Duodenal mucosa (tissue), 2 donors: ENCODE results near the gene GZMH.
"Not testable (repeated sequence)": the region's sequence is repeated elsewhere in the genome, so short reads cannot be mapped to it uniquely, and the experiment has no call there.

Experiments
- H3K27ac ChIP-seq: one replicate; pipeline ENCODE4 v1.7.0; 2013; ENCODE audit warnings: low read depth, low read length
- H3K27me3 ChIP-seq, 2 donors: one replicate each; pipeline ENCODE4 v1.7.0; 2013; ENCODE audit warnings: low read length in 2 of 2, control low read depth in 1 of 2; ENCODE audit not compliant: insufficient read depth in 2 of 2, control insufficient read depth in 1 of 2
- H3K36me3 ChIP-seq, 2 donors: one replicate each; pipeline ENCODE4 v1.7.0; 2013; ENCODE audit warnings: low read length in 2 of 2, control low read depth in 1 of 2; ENCODE audit not compliant: insufficient read depth in 2 of 2, control insufficient read depth in 1 of 2
- H3K4me1 ChIP-seq, 2 donors: one replicate each; pipeline ENCODE4 v1.7.0; 2013; ENCODE audit warnings: low read length in 2 of 2, control low read depth in 1 of 2; ENCODE audit not compliant: insufficient read depth in 2 of 2, control insufficient read depth in 1 of 2
- H3K4me3 ChIP-seq, 2 donors: one replicate each; pipeline ENCODE4 v1.7.0; 2013; ENCODE audit warnings: low read length in 2 of 2, low read depth in 1 of 2
- H3K9ac ChIP-seq, 2 donors: one replicate each; pipeline ENCODE4 v1.7.0; 2013; ENCODE audit warnings: low read length in 2 of 2, low read depth in 1 of 2
- H3K9me3 ChIP-seq, 2 donors: one replicate each; pipeline ENCODE4 v1.7.0; 2013; ENCODE audit warnings: low read length in 2 of 2, control low read depth in 1 of 2; ENCODE audit not compliant: control insufficient read depth in 1 of 2

GZMH gene, protein sequence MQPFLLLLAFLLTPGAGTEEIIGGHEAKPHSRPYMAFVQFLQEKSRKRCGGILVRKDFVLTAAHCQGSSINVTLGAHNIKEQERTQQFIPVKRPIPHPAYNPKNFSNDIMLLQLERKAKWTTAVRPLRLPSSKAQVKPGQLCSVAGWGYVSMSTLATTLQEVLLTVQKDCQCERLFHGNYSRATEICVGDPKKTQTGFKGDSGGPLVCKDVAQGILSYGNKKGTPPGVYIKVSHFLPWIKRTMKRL

DNA sequence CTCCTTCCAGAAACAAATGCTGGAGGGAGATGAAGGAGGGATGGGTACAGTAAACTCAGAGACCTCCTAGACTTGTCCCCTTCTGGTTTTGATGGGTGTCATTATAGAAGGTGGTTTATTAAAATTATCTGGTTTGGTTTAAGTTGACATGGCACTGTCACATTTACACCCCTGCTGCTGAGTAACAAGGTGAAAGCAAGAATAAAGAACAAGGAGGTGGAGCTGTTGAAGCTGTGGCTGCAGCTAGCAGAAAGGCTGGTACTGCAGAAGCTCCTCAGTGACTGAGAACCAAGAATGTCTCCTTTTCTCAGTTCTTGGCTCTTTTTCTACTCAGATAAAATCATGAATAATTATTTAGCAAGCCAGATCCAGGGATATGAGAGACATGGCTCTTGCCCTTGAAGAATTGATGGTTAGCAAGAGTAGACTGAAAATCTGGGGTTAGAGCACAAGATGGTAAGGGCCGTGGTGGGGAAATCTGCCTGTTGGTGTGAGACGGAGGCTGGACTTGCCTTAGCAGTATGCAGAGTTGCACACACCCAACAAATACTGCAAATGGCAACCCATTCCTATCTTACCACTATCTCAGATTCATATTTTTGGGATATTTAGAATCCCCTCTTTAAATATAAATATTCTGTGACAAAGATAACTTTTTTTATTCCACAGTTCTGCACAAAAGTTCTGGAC is at the start of gene GZMH:
Gene GZMH (minus strand): TSS at position 31 of the 690 bp plus-strand sequence. CDS start 72 bp downstream, outside the sequence.
- H3K36me3 ChIP-seq = no peaks in the 10 kb centered on the region
- no peak within 1 kb of the TSS for H3K4me3 ChIP-seq
- H3K27ac ChIP-seq = no peak within 1 kb of the TSS
- peaks cover 5 to 15% of the 10 kb centered on the region in 2 donors for H3K4me1 ChIP-seq
- H3K9ac ChIP-seq = no peak within 1 kb of the TSS
- H3K9me3 ChIP-seq = no peaks in the 10 kb centered on the region
- H3K27me3 ChIP-seq = no peaks in the 10 kb centered on the region

DNA sequence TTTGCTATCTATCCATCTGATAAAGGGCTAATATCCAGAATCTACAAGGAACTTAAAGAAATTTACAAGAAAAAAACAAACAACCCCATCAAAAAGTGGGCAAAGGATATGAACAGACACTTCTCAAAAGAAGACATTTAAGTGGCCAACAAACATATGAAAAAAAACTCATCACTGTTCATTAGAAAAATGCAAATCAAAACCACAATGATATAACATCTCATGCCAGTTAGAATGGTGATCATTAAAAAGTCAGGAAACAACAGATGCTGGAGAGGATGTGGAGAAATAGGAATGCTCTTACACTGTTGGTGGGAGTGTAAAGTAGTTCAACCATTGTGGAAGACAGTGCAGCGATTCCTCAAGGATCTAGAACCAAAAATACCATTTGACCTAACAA is 38.9 kb upstream of the GZMH start:
- not testable (repeated sequence) for H3K4me3 ChIP-seq, H3K9me3 ChIP-seq, H3K9ac ChIP-seq, H3K36me3 ChIP-seq, H3K4me1 ChIP-seq, H3K27me3 ChIP-seq, H3K27ac ChIP-seq

DNA sequence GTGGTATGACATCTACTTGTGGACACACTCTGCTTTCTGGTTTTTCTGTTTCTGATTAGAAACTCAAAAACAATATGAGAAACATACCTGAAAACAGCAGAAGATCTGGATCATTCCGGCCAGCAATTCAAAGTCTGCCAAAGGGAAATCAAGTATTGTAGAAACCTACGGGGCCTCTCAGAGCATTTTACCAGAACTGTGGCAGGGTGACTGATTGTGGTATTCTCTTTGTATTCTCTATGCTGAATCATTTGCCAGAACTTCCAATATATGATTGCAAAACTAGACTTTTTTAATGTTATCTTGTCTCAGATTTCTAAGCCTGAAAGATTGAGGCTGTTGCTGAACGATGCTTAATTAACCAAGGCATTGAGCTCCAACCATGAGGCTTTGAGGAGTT is 30.4 kb upstream of the GZMH start:
- H3K9me3 ChIP-seq = no peaks in the 10 kb centered on the region
- H3K9ac ChIP-seq = no peak overlapping the region
- no peak overlapping the region for H3K27ac ChIP-seq
- H3K4me1 ChIP-seq = no peaks in the 10 kb centered on the region
- no peak overlapping the region for H3K4me3 ChIP-seq
- H3K27me3 ChIP-seq = no peaks in the 10 kb centered on the region
- H3K36me3 ChIP-seq = no peaks in the 10 kb centered on the region

DNA sequence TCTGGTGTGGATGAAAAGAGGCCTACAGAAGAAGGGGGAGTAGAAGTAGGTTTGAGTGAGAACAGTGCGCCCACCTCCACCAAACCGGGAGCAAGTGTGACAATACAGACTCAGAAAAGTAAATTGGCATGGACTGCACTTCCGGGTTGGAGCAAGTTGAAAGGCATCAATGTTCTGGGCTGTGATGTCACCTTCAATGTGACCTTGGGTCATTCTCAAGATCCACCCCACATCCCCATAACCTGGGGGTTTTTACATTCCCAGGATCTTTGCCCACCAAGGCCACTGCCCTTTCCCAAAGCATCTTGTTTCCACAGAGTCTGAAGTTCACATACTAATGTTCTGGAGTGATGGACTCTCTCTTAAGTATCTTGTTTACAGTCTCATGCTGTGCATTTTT is 29.8 kb upstream of the GZMH start:
- Histone ChIP-seq H3K36me3 (no peaks in the 10 kb centered on the region), H3K4me1 (no peaks in the 10 kb centered on the region), H3K9me3 (no peaks in the 10 kb centered on the region), H3K27me3 (no peaks in the 10 kb centered on the region), H3K27ac (no peak overlapping the region), H3K9ac (no peak overlapping the region), H3K4me3 (no peak overlapping the region)

DNA sequence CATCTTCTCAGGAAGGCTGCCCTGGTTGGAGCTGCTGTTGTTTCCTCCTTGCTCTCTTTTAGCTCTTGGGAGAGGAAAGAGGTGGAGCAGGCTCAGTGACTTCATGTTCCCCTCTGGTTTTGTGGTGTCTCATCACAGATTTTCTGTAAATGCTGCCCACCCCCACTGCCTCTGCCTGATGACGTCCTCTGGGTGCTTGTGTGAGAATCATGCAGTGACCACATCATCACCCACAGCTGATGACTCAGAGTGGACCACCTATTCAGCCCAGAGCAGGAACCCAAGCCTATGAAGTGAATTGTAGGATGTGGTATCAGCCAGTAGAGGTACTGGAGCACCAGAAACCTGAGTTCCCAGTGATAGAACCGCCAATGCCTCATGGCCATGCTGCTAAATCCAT is 24.7 kb upstream of the GZMH start, which contains the start of gene GZMB:
Gene GZMB (minus strand): TSS at position 33 of the 400 bp plus-strand sequence. CDS start 30 bp downstream, at position 3.
- Histone ChIP-seq H3K36me3 (no peaks in the 10 kb centered on the region), H3K27me3 (no peaks in the 10 kb centered on the region), H3K9me3 (no peaks in the 10 kb centered on the region), H3K4me1 (peaks cover 0 to 6% of the 10 kb centered on the region in 2 donors), H3K9ac (no peak within 1 kb of the TSS), H3K4me3 (no peak within 1 kb of the TSS), H3K27ac (no peak within 1 kb of the TSS)

DNA sequence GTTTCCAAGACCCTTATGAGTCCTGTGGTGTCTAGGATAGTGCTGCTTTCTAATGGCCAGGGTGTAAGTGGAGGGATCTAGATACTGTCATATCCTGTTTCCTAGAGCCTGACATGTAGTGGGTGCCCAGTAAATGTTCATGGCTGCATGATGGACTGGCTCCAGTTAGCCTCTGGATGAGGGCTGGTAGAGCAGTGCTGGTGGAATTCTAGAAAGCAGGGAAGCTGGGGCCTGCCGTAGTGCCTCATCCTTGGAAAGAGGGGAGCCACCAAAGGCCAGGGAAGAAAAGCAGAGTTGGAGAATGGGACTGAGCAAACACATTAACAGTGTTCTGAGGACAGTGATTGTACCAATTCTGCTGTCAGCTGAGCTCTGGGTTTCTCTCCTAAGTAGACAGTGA is 23.9 kb upstream of the GZMH start:
- Histone ChIP-seq H3K27ac (no peak overlapping the region), H3K9ac (no peak overlapping the region), H3K4me1 (peaks cover 0 to 6% of the 10 kb centered on the region in 2 donors), H3K36me3 (no peaks in the 10 kb centered on the region), H3K9me3 (no peaks in the 10 kb centered on the region), H3K4me3 (no peak overlapping the region), H3K27me3 (no peaks in the 10 kb centered on the region)

DNA sequence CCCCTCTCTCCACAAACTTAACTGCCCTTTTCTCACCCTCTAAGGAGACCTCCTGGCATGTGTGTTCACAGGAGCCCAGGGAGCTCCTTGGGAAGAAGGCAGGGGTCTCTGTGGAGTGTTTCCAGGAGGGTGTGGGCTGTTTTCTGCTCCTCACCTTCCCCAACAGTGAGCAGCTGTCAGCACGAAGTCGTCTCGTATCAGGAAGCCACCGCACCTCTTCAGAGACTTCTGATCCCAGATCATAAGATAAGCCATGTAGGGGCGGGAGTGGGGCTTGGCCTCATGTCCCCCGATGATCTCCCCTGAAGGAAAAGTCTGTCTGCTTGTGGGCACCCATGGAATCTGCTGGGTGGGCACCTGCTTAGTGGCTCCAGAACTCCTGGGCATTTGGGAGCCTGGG is 23.3 kb upstream of the GZMH start:
- no peak overlapping the region for H3K27ac ChIP-seq
- H3K4me3 ChIP-seq = no peak overlapping the region
- no peaks in the 10 kb centered on the region for H3K27me3 ChIP-seq
- no peak overlapping the region for H3K9ac ChIP-seq
- peaks cover 0 to 6% of the 10 kb centered on the region in 2 donors for H3K4me1 ChIP-seq
- H3K36me3 ChIP-seq = no peaks in the 10 kb centered on the region
- no peaks in the 10 kb centered on the region for H3K9me3 ChIP-seq

DNA sequence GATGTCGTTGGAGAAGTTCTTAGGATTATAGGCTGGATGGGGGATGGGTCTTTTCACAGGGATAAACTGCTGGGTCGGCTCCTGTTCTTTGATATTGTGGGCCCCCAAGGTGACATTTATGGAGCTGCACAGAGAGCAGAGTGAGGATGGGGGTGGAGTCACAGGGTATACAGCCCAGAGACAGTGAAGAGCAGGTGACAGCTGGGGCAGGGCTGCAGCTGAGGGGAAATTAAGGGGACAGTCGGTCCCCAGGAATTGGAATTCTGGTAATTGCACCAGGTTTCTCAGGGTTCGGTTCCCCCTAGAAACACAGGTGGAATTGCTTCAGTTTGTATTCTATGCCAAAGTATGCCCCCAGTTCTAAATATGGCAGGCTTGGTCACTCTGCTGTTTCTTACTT is 22.9 kb upstream of the GZMH start:
- no peaks in the 10 kb centered on the region for H3K36me3 ChIP-seq
- no peak overlapping the region for H3K9ac ChIP-seq
- H3K9me3 ChIP-seq = no peaks in the 10 kb centered on the region
- no peak overlapping the region for H3K4me3 ChIP-seq
- no peak overlapping the region for H3K27ac ChIP-seq
- no peaks in the 10 kb centered on the region for H3K27me3 ChIP-seq
- peaks cover 0 to 6% of the 10 kb centered on the region in 2 donors for H3K4me1 ChIP-seq

DNA sequence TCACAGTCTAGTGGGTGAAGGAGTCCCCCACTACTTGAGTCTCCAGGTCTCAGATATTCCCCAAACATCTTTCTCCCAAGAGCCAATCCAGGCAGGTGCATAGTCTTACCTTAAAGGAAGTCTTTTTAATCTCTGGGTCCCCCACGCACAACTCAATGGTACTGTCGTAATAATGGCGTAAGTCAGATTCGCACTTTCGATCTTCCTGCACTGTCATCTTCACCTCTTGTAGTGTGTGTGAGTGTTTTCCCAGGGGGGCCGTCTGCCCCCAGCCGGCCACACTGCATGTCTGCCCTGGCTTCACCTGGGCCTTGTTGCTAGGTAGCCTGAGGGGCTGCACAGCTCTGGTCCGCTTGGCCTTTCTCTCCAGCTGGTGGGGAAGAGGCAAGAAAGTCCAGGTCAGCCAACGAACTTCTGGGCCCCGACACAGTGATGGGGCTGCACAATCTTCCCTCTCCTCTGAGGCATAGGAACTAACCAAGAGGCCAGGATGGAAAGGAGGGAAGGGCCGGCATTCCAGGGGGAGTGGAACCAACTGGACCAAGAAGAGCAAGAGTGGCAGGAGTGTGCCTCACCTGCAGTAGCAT is 22.4 kb upstream of the GZMH start:
- Histone ChIP-seq H3K4me3 (no peak overlapping the region), H3K27ac (no peak overlapping the region), H3K4me1 (peaks cover 0 to 6% of the 10 kb centered on the region in 2 donors), H3K9ac (no peak overlapping the region), H3K27me3 (no peaks in the 10 kb centered on the region), H3K9me3 (no peaks in the 10 kb centered on the region), H3K36me3 (no peaks in the 10 kb centered on the region)

DNA sequence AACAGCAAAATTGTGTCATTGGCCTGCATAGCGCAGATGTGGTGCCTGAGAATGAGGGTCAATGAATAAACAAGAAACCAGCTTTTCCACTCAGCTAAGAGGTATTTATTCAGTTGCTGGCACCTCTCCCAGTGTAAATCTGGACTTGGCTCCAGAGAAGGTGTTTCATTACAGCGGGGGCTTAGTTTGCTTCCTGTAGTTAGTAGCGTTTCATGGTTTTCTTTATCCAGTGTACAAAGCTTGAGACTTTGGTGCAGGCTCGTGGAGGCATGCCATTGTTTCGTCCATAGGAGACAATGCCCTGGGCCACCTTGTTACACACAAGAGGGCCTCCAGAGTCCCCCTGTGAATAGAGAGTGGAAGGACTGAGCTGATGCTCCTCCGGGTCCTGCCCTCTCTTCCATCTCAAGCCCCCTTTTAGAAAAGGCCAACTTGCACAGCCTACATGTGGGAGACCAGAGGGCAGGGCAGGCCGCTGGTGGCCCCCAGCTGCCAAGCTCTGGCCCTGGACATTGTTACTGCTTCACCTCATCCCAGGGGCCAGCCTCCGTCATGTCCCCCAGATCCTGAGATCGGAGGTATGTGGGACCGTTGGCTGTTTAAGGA is 21.5 kb upstream of the GZMH start:
- Histone ChIP-seq H3K4me1 (peaks cover 0 to 6% of the 10 kb centered on the region in 2 donors), H3K9me3 (no peaks in the 10 kb centered on the region), H3K36me3 (no peaks in the 10 kb centered on the region), H3K27me3 (no peaks in the 10 kb centered on the region), H3K27ac (no peak overlapping the region), H3K4me3 (no peak overlapping the region), H3K9ac (no peak overlapping the region)
